Omental fat pad (tissue), 4 donors: ENCODE results near the gene ATP7B. TPM values are rescaled to one million over a fixed set of nuclear protein-coding genes. Genes with fewer than 3 reads are reported as not detected.

Source experiments
- ATAC-seq: fragments of 150-250 bp; one replicate; pipeline ENCODE4 v1.9.1; 2016; ENCODE audit warnings: mild to moderate bottlenecking, moderate library complexity; ENCODE audit not compliant: low FRiP score
- DNase-seq: peaks from one replicate; pipeline ENCODE4 v3.0.0-alpha.2; 2019; ENCODE audit warnings: low spot score
- total RNA-seq, 4 donors: library from RNA; depleted of rRNA; stranded (reverse); fragments of >200 nt; gene quantifications; one replicate each; pipeline ENCODE4 v1.1.0, GENCODE V29; 2016
- TF ChIP-seq, protein P1 (sequence below), 3 donors: fragments of 450-650 bp; IDR thresholded peaks; one replicate each; pipeline ENCODE4 v1.5.1; 2016 to 2017; ENCODE audit warnings: antibody characterized with exemption in 3 of 3, mild to moderate bottlenecking in 3 of 3, moderate library complexity in 2 of 3

ATP7B gene
- total RNA-seq, 4 donors from 2014 or later, result 5.2 to 29.2 (median 10.9) TPM

GRCh38 chr13:51950722-51951121, 60.5 kb downstream of the ATP7B start:
- DNase-seq (no peak), ATAC-seq (no peak)
- TF ChIP-seq, protein P1, sequence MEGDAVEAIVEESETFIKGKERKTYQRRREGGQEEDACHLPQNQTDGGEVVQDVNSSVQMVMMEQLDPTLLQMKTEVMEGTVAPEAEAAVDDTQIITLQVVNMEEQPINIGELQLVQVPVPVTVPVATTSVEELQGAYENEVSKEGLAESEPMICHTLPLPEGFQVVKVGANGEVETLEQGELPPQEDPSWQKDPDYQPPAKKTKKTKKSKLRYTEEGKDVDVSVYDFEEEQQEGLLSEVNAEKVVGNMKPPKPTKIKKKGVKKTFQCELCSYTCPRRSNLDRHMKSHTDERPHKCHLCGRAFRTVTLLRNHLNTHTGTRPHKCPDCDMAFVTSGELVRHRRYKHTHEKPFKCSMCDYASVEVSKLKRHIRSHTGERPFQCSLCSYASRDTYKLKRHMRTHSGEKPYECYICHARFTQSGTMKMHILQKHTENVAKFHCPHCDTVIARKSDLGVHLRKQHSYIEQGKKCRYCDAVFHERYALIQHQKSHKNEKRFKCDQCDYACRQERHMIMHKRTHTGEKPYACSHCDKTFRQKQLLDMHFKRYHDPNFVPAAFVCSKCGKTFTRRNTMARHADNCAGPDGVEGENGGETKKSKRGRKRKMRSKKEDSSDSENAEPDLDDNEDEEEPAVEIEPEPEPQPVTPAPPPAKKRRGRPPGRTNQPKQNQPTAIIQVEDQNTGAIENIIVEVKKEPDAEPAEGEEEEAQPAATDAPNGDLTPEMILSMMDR (IDR thresholded peaks at IDR 0.05), result no peak

- no peak for DNase-seq
- TF ChIP-seq, protein P1 (IDR thresholded peaks at IDR 0.05), result no peak
- no peak for ATAC-seq
These were observed 65.0 kb downstream of the ATP7B start for GRCh38 chr13:51946163-51946669.

DNA sequence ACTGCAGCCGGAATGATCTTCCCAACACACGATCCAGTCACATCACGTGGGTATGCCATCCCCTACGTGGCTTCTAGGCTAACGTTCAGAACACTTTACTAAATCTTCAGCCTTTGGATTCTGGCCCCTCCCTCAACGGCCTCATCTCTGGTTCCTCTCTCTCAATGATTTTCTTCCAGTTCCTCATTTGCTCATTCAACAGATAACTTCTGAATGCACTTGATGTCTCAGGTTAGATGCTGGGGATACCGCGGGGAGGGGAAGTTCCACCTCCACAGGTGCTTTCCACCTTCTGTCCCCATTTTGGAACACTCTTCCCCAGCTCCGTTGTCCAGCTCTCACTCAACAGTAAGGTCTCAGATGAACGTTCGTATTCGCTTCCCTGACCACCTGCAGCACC, 66.1 kb downstream of the ATP7B start:
- no peak for ATAC-seq
- TF ChIP-seq, protein P1 (IDR thresholded peaks at IDR 0.05), result no peak
- DNase-seq, result no peak

GRCh38 chr13:51944428-51944827, 66.8 kb downstream of the ATP7B start:
- TF ChIP-seq, protein P1 (IDR thresholded peaks at IDR 0.05), result no peak
- no peak for DNase-seq
- no peak for ATAC-seq

DNA sequence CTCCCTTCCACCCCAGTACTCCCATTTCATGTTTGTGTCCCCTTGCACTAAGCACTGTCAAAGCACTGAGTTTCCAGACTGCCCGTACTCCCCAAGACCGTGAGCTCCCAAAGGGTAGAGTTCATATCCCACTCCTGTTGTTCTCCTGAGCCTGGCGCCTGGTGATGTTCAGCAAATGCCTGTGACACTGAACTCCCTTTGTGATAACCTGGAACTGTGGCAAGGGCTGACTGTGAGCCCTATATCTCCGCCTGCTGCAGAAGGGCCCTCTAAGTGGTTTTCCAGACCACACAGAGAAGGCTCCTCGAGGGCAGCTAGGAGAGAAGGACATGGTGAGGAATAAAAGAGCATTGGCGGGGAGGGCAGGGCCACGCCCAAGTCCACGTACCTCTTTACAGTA, 67.5 kb downstream of the ATP7B start:
- TF ChIP-seq, protein P1 (IDR thresholded peaks at IDR 0.05), result no peak
- ATAC-seq (no peak), DNase-seq (no peak)

DNA sequence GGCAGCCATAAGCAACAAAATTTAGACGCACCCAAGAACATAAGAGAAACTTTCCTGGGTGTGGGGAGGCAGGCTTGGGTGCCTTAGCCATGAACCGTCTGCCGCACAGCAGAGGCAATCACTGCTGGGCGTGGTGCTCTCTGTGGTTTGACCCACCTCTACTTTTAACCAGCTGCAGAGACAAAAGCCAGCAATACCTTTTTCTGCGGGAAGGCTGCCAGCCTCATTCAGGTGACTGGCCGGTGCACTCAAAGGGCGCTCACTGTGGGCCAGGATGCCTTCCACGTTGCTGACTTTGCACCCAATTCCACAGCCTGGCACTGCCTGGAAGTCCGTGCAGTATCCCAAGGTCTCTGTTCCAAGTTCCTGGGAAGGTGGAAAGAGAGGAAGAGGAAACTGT, 69.1 kb downstream of the ATP7B start:
- TF ChIP-seq, protein P1 (IDR thresholded peaks at IDR 0.05), result no peak
- DNase-seq, result no peak
- ATAC-seq, result no peak

DNA sequence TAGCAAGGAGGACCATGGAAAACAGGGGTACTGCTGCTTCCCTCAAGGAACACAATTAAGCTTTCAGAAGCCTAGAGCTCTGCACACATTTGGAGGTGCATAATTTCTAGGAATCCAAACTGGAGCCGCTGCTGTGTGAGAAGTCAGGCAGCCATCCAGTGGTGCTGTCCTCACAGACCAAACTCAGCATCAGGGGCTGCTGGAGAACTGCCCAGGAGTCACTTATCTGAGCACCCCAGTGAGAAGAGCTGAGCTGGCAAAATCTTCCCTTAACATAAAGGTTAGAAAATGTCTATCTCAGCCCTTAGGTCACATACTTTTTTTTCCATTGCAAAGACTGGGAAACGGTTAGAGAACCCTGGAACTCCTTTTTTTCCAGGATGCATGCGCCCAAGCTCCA, 72.8 kb downstream of the ATP7B start:
- no peak for DNase-seq
- TF ChIP-seq, protein P1 (IDR thresholded peaks at IDR 0.05), result no peak
- no peak for ATAC-seq
